ENCODE results near the gene GPR21. TPM values are rescaled to one million over a fixed set of nuclear protein-coding genes. Genes with fewer than 3 reads are reported as not detected.

GPR21 gene
- total RNA-seq, 2 donors from 2014 or later: 1.5 to 1.8 TPM

DNA sequence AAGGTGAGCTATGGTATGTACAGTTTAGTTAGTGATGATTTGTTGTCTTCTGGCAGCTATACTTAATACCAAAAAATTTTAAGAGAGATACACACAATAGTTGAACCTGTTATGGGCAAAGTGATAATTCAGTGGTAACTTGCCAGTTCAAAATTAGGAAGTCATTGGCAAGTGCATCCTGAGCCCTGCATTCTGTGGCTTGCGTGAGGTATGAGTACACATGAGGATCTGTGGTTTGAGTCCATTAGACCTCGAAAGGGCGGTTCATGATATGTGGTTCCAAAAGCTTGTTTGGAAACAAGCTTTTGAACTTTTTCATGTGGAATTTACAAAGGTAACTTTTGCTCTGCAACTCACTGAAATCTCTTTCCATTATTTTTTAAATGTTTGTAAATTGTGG, 47.0 kb downstream of the GPR21 start:
- 93 to 100% methylated on average over 3 of the region's 3 CpGs for WGBS, 2 experiments (ENCODE audit: insufficient coverage in 1 of 2, insufficient read length in 1 of 2)
- H3K4me1 ChIP-seq (ENCODE audit: control insufficient read depth, insufficient read depth, low read length): peaks cover 11% of the 10 kb centered on the region
- no peaks in the 10 kb centered on the region for H3K9me3 Mint-ChIP-seq
- H3K27ac ChIP-seq (ENCODE audit: low read depth, low read length): no peak overlapping the region
- H3K9ac ChIP-seq (ENCODE audit: extremely low read depth, low read length, poor library complexity, severe bottlenecking): no peak overlapping the region
- no peak overlapping the region for H3K4me3 ChIP-seq (ENCODE audit: low read length)
- H3K4me3 Mint-ChIP-seq: no peak overlapping the region
- H3K27me3 Mint-ChIP-seq (ENCODE audit: insufficient read depth): peaks cover 3% of the 10 kb centered on the region
- H3K36me3 Mint-ChIP-seq (ENCODE audit: low read depth): peaks cover 75% of the 10 kb centered on the region
- TF ChIP-seq, protein P1, sequence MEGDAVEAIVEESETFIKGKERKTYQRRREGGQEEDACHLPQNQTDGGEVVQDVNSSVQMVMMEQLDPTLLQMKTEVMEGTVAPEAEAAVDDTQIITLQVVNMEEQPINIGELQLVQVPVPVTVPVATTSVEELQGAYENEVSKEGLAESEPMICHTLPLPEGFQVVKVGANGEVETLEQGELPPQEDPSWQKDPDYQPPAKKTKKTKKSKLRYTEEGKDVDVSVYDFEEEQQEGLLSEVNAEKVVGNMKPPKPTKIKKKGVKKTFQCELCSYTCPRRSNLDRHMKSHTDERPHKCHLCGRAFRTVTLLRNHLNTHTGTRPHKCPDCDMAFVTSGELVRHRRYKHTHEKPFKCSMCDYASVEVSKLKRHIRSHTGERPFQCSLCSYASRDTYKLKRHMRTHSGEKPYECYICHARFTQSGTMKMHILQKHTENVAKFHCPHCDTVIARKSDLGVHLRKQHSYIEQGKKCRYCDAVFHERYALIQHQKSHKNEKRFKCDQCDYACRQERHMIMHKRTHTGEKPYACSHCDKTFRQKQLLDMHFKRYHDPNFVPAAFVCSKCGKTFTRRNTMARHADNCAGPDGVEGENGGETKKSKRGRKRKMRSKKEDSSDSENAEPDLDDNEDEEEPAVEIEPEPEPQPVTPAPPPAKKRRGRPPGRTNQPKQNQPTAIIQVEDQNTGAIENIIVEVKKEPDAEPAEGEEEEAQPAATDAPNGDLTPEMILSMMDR (conservative IDR thresholded peaks at IDR 0.05): no peak
- H3K4me1 Mint-ChIP-seq: peaks cover 22% of the 10 kb centered on the region
- no peak for DNase-seq
- H3K27ac Mint-ChIP-seq: no peak overlapping the region
- peaks cover 65% of the 10 kb centered on the region for H3K36me3 ChIP-seq (ENCODE audit: control insufficient read depth, insufficient read depth, low read length)
- H3K9me3 ChIP-seq (ENCODE audit: control insufficient read depth, low read length): no peaks in the 10 kb centered on the region
- H3K27me3 ChIP-seq (ENCODE audit: control insufficient read depth, insufficient read depth, low read length, poor library complexity, severe bottlenecking): no peaks in the 10 kb centered on the region

DNA sequence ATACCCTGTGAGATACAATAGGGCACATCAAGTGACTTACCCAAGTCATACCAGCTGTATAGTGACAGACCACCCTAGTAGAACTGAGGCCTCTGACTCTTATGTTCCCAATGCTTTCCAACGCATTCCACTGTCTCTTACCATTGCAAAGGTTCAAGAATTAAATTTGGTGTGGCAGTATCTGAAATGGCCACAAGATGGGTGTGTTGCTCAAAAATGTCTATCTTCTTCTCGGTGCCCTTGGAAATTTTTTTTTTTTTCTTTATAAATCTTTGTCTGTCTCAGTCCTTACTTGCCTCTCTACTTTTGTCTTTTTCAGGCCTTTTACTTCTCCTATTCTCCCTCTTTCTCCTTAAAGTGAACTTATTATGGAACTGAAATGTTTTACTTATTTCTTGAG, 48.4 kb downstream of the GPR21 start:
- Histone ChIP-seq H3K4me1 (ENCODE audit: control insufficient read depth, insufficient read depth, low read length) (peaks cover 9% of the 10 kb centered on the region), H3K27ac (ENCODE audit: low read depth, low read length) (no peak overlapping the region), H3K4me3 (ENCODE audit: low read length) (no peak overlapping the region), H3K9me3 (ENCODE audit: control insufficient read depth, low read length) (no peaks in the 10 kb centered on the region), H3K27me3 (ENCODE audit: control insufficient read depth, insufficient read depth, low read length, poor library complexity, severe bottlenecking) (no peaks in the 10 kb centered on the region), H3K9ac (ENCODE audit: extremely low read depth, low read length, poor library complexity, severe bottlenecking) (no peak overlapping the region), H3K36me3 (ENCODE audit: control insufficient read depth, insufficient read depth, low read length) (peaks cover 74% of the 10 kb centered on the region)
- peak; percentile 68 for DNase-seq
- H3K27me3 Mint-ChIP-seq (ENCODE audit: insufficient read depth): peaks cover 3% of the 10 kb centered on the region
- peaks cover 17% of the 10 kb centered on the region for H3K4me1 Mint-ChIP-seq
- peaks cover 74% of the 10 kb centered on the region for H3K36me3 Mint-ChIP-seq (ENCODE audit: low read depth)
- H3K9me3 Mint-ChIP-seq: no peaks in the 10 kb centered on the region
- no peak overlapping the region for H3K27ac Mint-ChIP-seq
- TF ChIP-seq, protein P1 (conservative IDR thresholded peaks at IDR 0.05): peak; percentile 79
- 91% methylated on average over 2 of the region's 2 CpGs; no CpG with 5 or more reads in 1 of the 2 experiments for WGBS, 2 experiments (ENCODE audit: insufficient coverage in 1 of 2, insufficient read length in 1 of 2)
- H3K4me3 Mint-ChIP-seq: no peak overlapping the region

DNA sequence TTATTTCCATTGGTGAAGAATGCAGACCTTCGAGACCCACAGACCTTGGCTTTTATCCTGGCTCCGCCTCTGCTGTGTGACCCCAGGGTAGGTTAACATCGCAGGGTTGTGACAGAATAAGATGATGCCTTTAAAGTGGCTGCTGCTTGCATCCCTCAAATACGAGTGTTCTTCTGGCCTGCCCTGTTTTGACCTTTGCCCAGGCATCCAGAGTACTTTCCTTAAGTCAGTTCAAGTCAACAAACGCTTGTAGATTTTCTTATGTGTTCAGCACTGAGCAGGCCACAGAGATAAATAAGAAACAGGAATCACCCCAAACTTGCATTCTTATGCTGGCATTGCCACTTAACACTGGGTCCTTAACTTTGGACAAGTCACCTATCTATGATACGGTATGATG, 50.2 kb downstream of the GPR21 start:
- 92 to 93% methylated on average over 6 of the region's 6 CpGs for WGBS, 2 experiments (ENCODE audit: insufficient coverage in 1 of 2, insufficient read length in 1 of 2)
- no peaks in the 10 kb centered on the region for H3K9me3 Mint-ChIP-seq

More for the DNA sequence above, 50.2 kb downstream of the GPR21 start:
- TF ChIP-seq, protein P1 (conservative IDR thresholded peaks at IDR 0.05): no peak
- no peaks in the 10 kb centered on the region for H3K27me3 Mint-ChIP-seq (ENCODE audit: insufficient read depth)
- H3K4me1 Mint-ChIP-seq: peaks cover 17% of the 10 kb centered on the region
- H3K27ac Mint-ChIP-seq: no peak overlapping the region
- H3K27ac ChIP-seq (ENCODE audit: low read depth, low read length): no peak overlapping the region
- peaks cover 70% of the 10 kb centered on the region for H3K36me3 ChIP-seq (ENCODE audit: control insufficient read depth, insufficient read depth, low read length)
- no peak for DNase-seq
- no peak overlapping the region for H3K4me3 Mint-ChIP-seq
- no peaks in the 10 kb centered on the region for H3K9me3 ChIP-seq (ENCODE audit: control insufficient read depth, low read length)
- peaks cover 69% of the 10 kb centered on the region for H3K36me3 Mint-ChIP-seq (ENCODE audit: low read depth)
- no peak overlapping the region for H3K4me3 ChIP-seq (ENCODE audit: low read length)
- H3K4me1 ChIP-seq (ENCODE audit: control insufficient read depth, insufficient read depth, low read length): peaks cover 9% of the 10 kb centered on the region
- H3K27me3 ChIP-seq (ENCODE audit: control insufficient read depth, insufficient read depth, low read length, poor library complexity, severe bottlenecking): no peaks in the 10 kb centered on the region
- no peak overlapping the region for H3K9ac ChIP-seq (ENCODE audit: extremely low read depth, low read length, poor library complexity, severe bottlenecking)
